ENCODE results near the gene SMCO2.

- TF ChIP-seq, protein P1, sequence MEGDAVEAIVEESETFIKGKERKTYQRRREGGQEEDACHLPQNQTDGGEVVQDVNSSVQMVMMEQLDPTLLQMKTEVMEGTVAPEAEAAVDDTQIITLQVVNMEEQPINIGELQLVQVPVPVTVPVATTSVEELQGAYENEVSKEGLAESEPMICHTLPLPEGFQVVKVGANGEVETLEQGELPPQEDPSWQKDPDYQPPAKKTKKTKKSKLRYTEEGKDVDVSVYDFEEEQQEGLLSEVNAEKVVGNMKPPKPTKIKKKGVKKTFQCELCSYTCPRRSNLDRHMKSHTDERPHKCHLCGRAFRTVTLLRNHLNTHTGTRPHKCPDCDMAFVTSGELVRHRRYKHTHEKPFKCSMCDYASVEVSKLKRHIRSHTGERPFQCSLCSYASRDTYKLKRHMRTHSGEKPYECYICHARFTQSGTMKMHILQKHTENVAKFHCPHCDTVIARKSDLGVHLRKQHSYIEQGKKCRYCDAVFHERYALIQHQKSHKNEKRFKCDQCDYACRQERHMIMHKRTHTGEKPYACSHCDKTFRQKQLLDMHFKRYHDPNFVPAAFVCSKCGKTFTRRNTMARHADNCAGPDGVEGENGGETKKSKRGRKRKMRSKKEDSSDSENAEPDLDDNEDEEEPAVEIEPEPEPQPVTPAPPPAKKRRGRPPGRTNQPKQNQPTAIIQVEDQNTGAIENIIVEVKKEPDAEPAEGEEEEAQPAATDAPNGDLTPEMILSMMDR (IDR thresholded peaks at IDR 0.05; ENCODE audit: low read depth, low read length, missing input control), result no peak
- TF ChIP-seq FOXA2 (IDR thresholded peaks at IDR 0.05), result no peak
- TF ChIP-seq FOXA1 (IDR thresholded peaks at IDR 0.05), result no peak
- TF ChIP-seq GABPA (IDR thresholded peaks at IDR 0.05 in 1 of 2, conservative IDR thresholded peaks at IDR 0.05 in 1 of 2), result no peak
- no peak for TF ChIP-seq TAF1 (conservative IDR thresholded peaks at IDR 0.05)
- TF ChIP-seq HNF4G (IDR thresholded peaks at IDR 0.05), result no peak
- TF ChIP-seq JUND (IDR thresholded peaks at IDR 0.05), result no peak
- TF ChIP-seq EGR1 (IDR thresholded peaks at IDR 0.05; ENCODE audit: low read depth in 2 of 2), result no peak
Measured at GRCh38 chr12:27516625-27517024, 70.1 kb downstream of the SMCO2 start.

All from liver (tissue), 3 donors.